ENCODE data around the gene NR2F2. TPM values are rescaled to one million over a fixed set of nuclear protein-coding genes. Genes with fewer than 3 reads are reported as not detected.

The NR2F2 gene
- total RNA-seq, 1 donor from 2014 or later, result 15.9 TPM

GRCh38 chr15:96300836-96301235 is 29.7 kb upstream of the NR2F2 start:
- TF ChIP-seq, protein P1, sequence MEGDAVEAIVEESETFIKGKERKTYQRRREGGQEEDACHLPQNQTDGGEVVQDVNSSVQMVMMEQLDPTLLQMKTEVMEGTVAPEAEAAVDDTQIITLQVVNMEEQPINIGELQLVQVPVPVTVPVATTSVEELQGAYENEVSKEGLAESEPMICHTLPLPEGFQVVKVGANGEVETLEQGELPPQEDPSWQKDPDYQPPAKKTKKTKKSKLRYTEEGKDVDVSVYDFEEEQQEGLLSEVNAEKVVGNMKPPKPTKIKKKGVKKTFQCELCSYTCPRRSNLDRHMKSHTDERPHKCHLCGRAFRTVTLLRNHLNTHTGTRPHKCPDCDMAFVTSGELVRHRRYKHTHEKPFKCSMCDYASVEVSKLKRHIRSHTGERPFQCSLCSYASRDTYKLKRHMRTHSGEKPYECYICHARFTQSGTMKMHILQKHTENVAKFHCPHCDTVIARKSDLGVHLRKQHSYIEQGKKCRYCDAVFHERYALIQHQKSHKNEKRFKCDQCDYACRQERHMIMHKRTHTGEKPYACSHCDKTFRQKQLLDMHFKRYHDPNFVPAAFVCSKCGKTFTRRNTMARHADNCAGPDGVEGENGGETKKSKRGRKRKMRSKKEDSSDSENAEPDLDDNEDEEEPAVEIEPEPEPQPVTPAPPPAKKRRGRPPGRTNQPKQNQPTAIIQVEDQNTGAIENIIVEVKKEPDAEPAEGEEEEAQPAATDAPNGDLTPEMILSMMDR (IDR thresholded peaks at IDR 0.05; ENCODE audit: unreplicated experiment), result no peak
- Mint-ChIP-seq H3K36me3 (ENCODE audit: low read depth, unreplicated experiment) (no peaks in the 10 kb centered on the region), H3K27me3 (ENCODE audit: unreplicated experiment) (no peaks in the 10 kb centered on the region)

DNA sequence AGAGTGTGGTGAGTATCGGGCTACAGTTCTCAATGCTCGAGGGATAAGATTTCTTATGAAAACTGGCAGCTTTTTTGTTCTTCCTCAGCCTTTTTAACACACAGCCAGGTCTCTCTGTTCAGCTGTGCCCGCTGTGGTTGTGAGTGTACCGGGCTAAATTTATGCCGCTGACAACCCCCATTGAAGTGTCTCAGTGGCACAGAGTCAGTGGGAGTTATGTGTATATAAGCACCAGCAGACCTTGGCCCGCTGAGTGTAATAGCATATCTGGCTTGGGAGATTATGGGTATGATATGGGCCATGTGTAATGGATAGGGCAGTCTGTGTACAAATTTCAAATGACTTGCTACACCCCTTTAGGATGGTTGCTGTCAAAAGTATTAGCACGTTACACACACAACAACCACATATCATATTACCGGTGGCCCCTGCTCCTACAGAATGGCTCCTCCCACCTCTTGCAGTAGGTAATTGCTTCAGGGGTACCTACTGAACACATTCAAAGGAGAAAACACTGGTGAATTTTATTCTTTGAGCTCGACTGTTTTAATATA is 26.9 kb upstream of the NR2F2 start:
- Mint-ChIP-seq H3K9me3 (ENCODE audit: unreplicated experiment) (no peaks in the 10 kb centered on the region), H3K4me3 (ENCODE audit: unreplicated experiment) (no peak overlapping the region), H3K4me1 (ENCODE audit: unreplicated experiment) (no peaks in the 10 kb centered on the region), H3K27ac (ENCODE audit: unreplicated experiment) (no peak overlapping the region), H3K27me3 (ENCODE audit: unreplicated experiment) (no peaks in the 10 kb centered on the region), H3K36me3 (ENCODE audit: low read depth, unreplicated experiment) (no peaks in the 10 kb centered on the region)
- TF ChIP-seq, protein P1 (IDR thresholded peaks at IDR 0.05; ENCODE audit: unreplicated experiment), result no peak
- DNase-seq (ENCODE audit: low spot score), result no peak

More at GRCh38 chr15:96300836-96301235, 29.7 kb upstream of the NR2F2 start:
- no peak overlapping the region for H3K27ac Mint-ChIP-seq (ENCODE audit: unreplicated experiment)
- no peaks in the 10 kb centered on the region for H3K4me1 Mint-ChIP-seq (ENCODE audit: unreplicated experiment)
- H3K9me3 Mint-ChIP-seq (ENCODE audit: unreplicated experiment), result no peaks in the 10 kb centered on the region
- H3K4me3 Mint-ChIP-seq (ENCODE audit: unreplicated experiment), result no peak overlapping the region
- no peak for DNase-seq (ENCODE audit: low spot score)

- TF ChIP-seq, protein P1 (IDR thresholded peaks at IDR 0.05; ENCODE audit: unreplicated experiment), result no peak
- Mint-ChIP-seq H3K27me3 (ENCODE audit: unreplicated experiment) (no peaks in the 10 kb centered on the region), H3K36me3 (ENCODE audit: low read depth, unreplicated experiment) (no peaks in the 10 kb centered on the region), H3K4me3 (ENCODE audit: unreplicated experiment) (no peak overlapping the region), H3K4me1 (ENCODE audit: unreplicated experiment) (no peaks in the 10 kb centered on the region), H3K27ac (ENCODE audit: unreplicated experiment) (no peak overlapping the region), H3K9me3 (ENCODE audit: unreplicated experiment) (no peaks in the 10 kb centered on the region)
- no peak for DNase-seq (ENCODE audit: low spot score)
Observed at GRCh38 chr15:96304839-96305238, 25.7 kb upstream of the NR2F2 start.

GRCh38 chr15:96306321-96306720 is 24.2 kb upstream of the NR2F2 start:
- Mint-ChIP-seq H3K4me1 (ENCODE audit: unreplicated experiment) (no peaks in the 10 kb centered on the region), H3K27me3 (ENCODE audit: unreplicated experiment) (no peaks in the 10 kb centered on the region), H3K4me3 (ENCODE audit: unreplicated experiment) (no peak overlapping the region), H3K27ac (ENCODE audit: unreplicated experiment) (no peak overlapping the region), H3K36me3 (ENCODE audit: low read depth, unreplicated experiment) (no peaks in the 10 kb centered on the region), H3K9me3 (ENCODE audit: unreplicated experiment) (no peaks in the 10 kb centered on the region)
- no peak for DNase-seq (ENCODE audit: low spot score)
- TF ChIP-seq, protein P1 (IDR thresholded peaks at IDR 0.05; ENCODE audit: unreplicated experiment), result no peak

GRCh38 chr15:96307856-96308394 is 22.6 kb upstream of the NR2F2 start:
- Mint-ChIP-seq H3K9me3 (ENCODE audit: unreplicated experiment) (no peaks in the 10 kb centered on the region), H3K36me3 (ENCODE audit: low read depth, unreplicated experiment) (no peaks in the 10 kb centered on the region), H3K27ac (ENCODE audit: unreplicated experiment) (no peak overlapping the region), H3K4me3 (ENCODE audit: unreplicated experiment) (no peak overlapping the region), H3K4me1 (ENCODE audit: unreplicated experiment) (no peaks in the 10 kb centered on the region), H3K27me3 (ENCODE audit: unreplicated experiment) (no peaks in the 10 kb centered on the region)
- no peak for DNase-seq (ENCODE audit: low spot score)
- TF ChIP-seq, protein P1 (IDR thresholded peaks at IDR 0.05; ENCODE audit: unreplicated experiment), result no peak
